ENCODE measurements around the gene CEP85.

DNA sequence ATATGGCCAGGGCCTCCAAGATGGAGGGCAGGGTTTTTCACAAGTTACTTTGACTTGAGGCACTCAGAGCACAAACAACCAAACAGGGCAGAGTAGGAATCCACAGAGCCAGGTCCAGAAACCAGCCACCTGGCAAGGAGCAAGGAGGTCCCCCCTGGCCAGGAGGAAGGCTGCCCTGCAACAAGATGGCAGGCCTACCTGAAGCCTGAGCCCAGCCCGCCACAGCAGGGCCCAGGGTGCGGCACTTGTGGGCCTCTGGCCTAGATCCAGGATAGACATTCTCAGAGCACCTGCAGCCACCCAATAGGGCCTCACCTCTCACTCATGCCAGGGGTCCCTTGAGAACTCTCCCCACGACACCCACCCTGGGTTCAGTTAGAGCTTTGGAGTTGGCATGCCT lies 57.4 kb downstream of the CEP85 start:
- no peak for TF ChIP-seq EZH2phosphoT487 (IDR thresholded peaks at IDR 0.05; ENCODE audit: borderline replicate concordance, low read depth, low read length)
- TF ChIP-seq, protein P1, sequence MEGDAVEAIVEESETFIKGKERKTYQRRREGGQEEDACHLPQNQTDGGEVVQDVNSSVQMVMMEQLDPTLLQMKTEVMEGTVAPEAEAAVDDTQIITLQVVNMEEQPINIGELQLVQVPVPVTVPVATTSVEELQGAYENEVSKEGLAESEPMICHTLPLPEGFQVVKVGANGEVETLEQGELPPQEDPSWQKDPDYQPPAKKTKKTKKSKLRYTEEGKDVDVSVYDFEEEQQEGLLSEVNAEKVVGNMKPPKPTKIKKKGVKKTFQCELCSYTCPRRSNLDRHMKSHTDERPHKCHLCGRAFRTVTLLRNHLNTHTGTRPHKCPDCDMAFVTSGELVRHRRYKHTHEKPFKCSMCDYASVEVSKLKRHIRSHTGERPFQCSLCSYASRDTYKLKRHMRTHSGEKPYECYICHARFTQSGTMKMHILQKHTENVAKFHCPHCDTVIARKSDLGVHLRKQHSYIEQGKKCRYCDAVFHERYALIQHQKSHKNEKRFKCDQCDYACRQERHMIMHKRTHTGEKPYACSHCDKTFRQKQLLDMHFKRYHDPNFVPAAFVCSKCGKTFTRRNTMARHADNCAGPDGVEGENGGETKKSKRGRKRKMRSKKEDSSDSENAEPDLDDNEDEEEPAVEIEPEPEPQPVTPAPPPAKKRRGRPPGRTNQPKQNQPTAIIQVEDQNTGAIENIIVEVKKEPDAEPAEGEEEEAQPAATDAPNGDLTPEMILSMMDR (conservative IDR thresholded peaks at IDR 0.05; ENCODE audit: low read length), result no peak
